Muscle layer of duodenum (tissue), 2 donors: ENCODE results near the gene C1QA.
"Not testable (repeated sequence)": the region's sequence is repeated elsewhere in the genome, so short reads cannot be mapped to it uniquely, and the experiment has no call there.

Experiments used
- H3K27ac ChIP-seq: one replicate; pipeline ENCODE4 v1.7.0; 2013; ENCODE audit warnings: mild to moderate bottlenecking, low read length
- H3K27me3 ChIP-seq: one replicate; pipeline ENCODE4 v1.7.0; 2013; ENCODE audit warnings: low read depth, mild to moderate bottlenecking, control low read depth, low read length
- H3K36me3 ChIP-seq, 2 donors: one replicate each; pipeline ENCODE4 v1.7.0; 2013; ENCODE audit warnings: low read length in 2 of 2, control low read depth in 1 of 2, mild to moderate bottlenecking in 1 of 2; ENCODE audit not compliant: insufficient read depth in 2 of 2, control insufficient read depth in 1 of 2
- H3K4me1 ChIP-seq, 2 donors: one replicate each; pipeline ENCODE4 v1.7.0; 2013; ENCODE audit warnings: low read length in 2 of 2, mild to moderate bottlenecking in 2 of 2, control low read depth in 1 of 2, moderate library complexity in 1 of 2; ENCODE audit not compliant: insufficient read depth in 2 of 2, control insufficient read depth in 1 of 2
- H3K4me3 ChIP-seq, 2 donors: one replicate each; pipeline ENCODE4 v1.7.0; 2013; ENCODE audit warnings: low read length in 2 of 2, low read depth in 1 of 2, mild to moderate bottlenecking in 1 of 2
- H3K9me3 ChIP-seq, 2 donors: one replicate each; pipeline ENCODE4 v1.7.0; 2013; ENCODE audit warnings: low read length in 2 of 2, control low read depth in 1 of 2, mild to moderate bottlenecking in 1 of 2; ENCODE audit not compliant: control insufficient read depth in 1 of 2
- donor health status: healthy.

Gene C1QA

DNA sequence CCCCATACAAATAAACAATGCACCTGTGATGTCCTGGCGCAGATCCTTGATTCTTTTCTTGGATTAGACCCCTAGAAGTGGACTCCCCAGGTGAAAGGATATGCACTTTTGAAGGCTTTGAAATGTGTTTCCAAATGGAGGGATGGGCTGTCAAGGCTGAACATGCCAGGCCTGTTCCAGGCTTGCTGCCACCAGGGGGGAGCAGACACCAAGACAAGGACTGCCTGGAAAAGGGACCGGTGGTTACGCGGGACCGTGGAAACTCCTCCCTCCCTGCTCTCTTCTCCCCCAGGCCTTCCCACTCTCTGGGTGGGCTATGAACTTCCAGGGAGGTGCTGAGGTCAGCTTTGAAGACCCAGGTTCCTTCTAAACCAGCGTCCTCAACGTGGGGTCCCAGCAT, 29.3 kb downstream of the C1QA start:
- Histone ChIP-seq H3K36me3 (no peaks in the 10 kb centered on the region), H3K9me3 (no peaks in the 10 kb centered on the region), H3K4me3 (no peak overlapping the region), H3K4me1 (no peaks in the 10 kb centered on the region), H3K27me3 (no peaks in the 10 kb centered on the region), H3K27ac (no peak overlapping the region)

DNA sequence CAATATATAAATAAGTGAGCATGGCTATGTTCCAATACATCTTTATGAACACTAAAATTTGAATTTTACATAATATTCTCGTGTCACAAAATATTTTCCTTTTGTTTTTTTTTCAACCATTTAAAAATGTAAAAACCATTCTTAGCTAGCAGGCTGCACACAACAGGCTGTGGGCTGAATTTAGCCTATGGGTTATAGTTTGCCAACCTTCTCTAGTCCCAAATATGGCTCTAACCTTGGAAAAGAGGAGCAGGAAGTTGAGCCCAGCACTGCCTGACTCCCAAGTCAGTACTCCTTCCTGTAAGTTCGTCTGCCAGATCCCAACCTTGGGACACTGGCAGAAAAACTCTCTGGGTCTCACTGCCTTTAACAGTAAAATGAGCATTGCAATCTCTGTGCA, 30.0 kb downstream of the C1QA start:
- Histone ChIP-seq H3K36me3 (no peaks in the 10 kb centered on the region), H3K4me1 (no peaks in the 10 kb centered on the region)

DNA sequence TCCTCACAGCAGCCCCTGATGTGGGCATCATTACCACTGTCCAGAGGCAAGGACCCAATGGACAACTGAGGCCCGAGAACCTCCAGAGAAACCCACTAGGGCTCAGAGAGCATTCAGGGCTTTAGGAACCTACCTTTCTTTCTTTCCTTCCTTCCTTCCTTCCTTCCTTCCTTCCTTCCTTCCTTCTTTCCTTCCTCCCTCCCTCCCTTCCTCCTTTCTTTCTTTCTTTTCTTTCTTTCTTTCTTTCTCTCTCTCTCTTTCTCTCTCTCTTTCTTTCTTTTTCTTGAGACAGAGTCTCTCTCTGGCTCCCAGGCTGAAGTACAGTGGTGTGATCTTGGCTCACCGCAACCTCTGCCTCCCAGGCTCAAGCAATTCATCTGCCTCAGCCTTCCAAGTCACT, 32.4 kb downstream of the C1QA start:
- H3K4me1 ChIP-seq, H3K36me3 ChIP-seq, H3K9me3 ChIP-seq, H3K27ac ChIP-seq, H3K4me3 ChIP-seq, H3K27me3 ChIP-seq: not testable (repeated sequence)

More for the DNA sequence above, 30.0 kb downstream of the C1QA start:
- no peaks in the 10 kb centered on the region for H3K9me3 ChIP-seq
- no peaks in the 10 kb centered on the region for H3K27me3 ChIP-seq
- H3K27ac ChIP-seq = no peak overlapping the region
- no peak overlapping the region for H3K4me3 ChIP-seq

DNA sequence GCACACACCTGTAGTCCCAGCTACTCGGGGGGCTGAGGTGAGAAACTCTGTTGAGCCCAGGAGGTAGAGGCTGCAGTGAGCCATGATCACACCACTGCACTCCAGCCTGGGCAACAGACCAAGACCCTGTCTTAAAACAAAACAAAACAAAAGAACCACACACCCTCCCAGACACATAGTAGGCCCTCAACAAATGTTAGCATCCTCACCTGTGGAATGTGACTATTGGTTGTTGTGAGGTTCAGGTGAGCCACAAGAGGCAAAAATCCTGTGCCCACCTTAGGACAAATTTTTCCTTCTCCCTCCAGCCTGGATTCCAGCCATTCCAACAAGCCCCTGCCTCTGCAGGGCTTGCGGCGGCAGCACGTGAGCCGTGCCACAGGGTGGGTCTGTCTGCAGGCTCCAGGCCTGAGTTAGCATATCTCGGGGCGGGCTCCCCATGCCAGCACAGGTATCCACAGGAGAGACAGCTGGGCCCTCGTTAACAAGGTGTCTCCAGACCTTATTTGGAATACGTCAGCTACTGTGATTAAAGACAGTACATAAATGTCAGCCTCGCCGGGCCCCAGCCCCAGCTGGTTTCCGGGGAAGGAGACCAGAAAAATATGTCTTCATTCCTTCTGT, 34.0 kb downstream of the C1QA start:
- peaks cover 5% of the 10 kb centered on the region for H3K27me3 ChIP-seq

DNA sequence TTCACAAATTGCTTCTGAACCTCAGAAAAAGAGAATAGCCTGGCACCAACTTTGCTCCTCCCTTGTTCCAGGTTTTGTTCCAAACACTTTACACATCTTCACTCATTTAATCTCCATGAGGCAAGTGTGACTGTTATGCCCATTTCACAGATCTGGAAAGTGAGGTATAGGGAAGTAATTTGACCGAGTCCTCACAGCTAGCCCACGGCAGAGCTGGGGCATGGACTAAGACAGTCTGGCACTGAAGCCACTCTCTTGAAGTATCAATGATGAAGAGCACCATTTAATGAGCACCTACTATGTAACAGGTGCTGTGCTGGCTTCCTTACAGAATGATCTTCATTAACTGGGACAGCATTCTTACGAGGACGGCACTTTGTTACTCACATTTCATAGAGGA, 35.6 kb downstream of the C1QA start:
- Histone ChIP-seq H3K4me1 (no peaks in the 10 kb centered on the region), H3K27me3 (peaks cover 5% of the 10 kb centered on the region), H3K36me3 (no peaks in the 10 kb centered on the region), H3K4me3 (no peak overlapping the region), H3K27ac (no peak overlapping the region), H3K9me3 (no peaks in the 10 kb centered on the region)

More for the DNA sequence above, 34.0 kb downstream of the C1QA start:
- Histone ChIP-seq H3K4me1 (no peaks in the 10 kb centered on the region), H3K9me3 (no peaks in the 10 kb centered on the region), H3K4me3 (no peak overlapping the region), H3K27ac (no peak overlapping the region), H3K36me3 (no peaks in the 10 kb centered on the region)

DNA sequence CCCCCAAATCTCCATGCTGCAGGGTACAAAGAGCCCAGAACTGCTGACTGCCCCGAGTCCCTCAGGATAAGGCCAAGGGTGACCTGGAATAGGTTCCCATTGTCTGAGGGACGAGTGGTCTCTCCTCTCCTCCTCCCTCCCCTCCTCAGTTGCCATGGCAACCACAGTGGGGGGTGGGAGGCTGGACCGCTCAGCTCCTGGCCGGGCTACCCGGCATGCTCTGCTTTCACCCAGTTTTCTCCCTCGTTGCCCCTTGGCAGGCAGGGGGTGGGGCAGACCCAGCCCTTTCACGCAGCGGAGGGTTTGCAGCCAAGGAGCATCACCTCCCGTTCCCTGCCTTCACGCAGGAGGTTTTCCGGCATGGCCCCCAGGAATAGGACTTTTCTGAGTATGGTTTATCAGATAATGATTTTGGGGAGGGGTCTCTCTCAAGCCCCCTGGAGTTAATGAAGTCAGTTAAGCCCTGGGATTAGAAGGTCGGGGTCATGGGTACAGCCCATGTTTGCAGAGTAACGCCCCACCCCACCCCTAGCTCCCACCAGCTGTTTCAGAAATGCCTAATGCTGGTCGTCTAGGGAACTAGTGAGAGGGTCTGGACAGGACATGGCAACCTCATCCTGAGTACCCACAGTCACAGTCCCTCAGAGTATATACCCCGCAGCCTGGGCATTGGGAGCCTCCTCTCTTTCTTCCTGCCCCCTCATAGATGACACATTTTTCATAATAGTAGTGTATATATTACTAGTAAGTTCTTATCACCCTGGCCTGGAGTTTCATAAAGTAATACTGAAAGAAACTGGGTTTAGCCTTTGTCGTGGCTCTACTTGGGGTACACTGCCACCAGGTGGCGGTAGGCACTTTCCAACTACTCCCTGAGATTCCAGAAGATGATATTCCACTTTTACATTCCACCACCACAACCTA, 37.3 kb downstream of the C1QA start:
- no peaks in the 10 kb centered on the region for H3K9me3 ChIP-seq
- H3K4me3 ChIP-seq = no peak overlapping the region
- no peaks in the 10 kb centered on the region for H3K4me1 ChIP-seq
- H3K27me3 ChIP-seq = peaks cover 5% of the 10 kb centered on the region
- H3K36me3 ChIP-seq = no peaks in the 10 kb centered on the region
- H3K27ac ChIP-seq = no peak overlapping the region

DNA sequence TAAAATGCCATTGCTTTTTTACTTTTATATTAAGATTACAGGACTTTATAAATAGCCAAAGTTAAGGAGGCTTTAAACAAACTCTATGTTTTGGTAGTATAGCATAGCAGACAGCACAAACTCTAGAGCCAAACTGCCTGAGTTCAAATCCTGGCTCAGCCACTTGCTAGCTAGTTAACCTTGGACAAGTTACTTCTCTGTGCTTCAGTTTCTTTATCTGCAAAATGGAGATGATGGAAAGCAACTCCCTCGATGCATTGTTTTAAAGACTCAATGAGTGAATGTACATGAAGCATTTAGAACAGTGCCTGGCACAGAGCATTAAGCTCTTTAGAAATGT, 38.0 kb downstream of the C1QA start:
- no peak overlapping the region for H3K4me3 ChIP-seq
- H3K27me3 ChIP-seq = peaks cover 5% of the 10 kb centered on the region
- no peaks in the 10 kb centered on the region for H3K4me1 ChIP-seq

DNA sequence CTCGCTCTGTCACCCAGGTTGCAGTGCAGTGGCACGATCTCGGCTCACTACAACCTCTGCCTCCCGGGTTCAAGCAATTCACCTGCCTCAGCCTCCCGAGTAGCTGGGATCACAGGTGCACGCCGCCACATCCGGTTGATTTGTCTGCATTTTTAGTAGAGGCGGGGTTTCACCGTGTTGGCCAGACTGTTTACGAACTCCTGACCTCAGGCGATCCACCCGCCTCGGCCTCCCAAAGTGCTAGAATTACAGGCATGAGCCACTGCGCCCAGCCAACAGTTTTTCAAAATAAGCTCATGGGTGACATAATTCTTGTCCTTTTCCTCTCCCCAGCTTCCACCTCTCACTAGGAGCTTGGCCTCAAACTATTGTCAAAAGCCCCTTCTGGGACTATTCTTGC, 39.7 kb downstream of the C1QA start:
- H3K9me3 ChIP-seq, H3K36me3 ChIP-seq, H3K27me3 ChIP-seq, H3K4me3 ChIP-seq, H3K4me1 ChIP-seq, H3K27ac ChIP-seq: not testable (repeated sequence)

More for the DNA sequence above, 38.0 kb downstream of the C1QA start:
- H3K9me3 ChIP-seq = no peaks in the 10 kb centered on the region
- H3K27ac ChIP-seq = no peak overlapping the region
- H3K36me3 ChIP-seq = no peaks in the 10 kb centered on the region

DNA sequence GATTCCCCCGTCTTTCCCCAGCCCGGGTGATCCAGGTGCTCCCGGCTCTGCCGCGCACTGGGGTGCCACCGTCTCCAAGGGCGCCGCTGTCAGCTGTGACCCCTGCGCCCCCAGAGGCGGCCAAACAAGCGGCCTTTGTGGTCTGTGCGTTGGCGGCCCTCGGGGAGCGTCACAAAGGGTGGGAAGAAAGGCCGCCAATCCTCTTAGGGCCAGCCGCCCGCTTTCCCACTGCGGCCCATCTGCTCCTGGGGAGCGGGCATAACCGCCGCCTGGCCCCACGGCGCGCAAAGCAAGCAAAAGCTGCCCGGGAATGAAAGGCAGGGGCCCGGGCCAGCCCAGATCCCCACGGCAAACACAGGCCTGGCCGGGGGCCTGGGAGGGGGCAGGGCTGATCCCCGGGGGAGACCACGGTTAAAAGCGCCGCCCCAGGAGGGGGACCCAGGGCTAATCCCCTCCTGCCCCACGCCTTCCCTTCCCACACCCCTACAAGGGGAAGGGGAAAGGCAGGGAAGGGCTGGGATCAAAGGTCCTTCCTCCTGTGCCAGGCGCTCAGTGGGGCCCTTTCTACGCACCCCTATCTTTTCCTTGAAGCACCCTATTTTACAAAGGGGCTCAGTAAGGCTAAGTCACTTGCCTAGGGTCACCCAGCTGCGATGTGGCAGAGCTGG, 40.6 kb downstream of the C1QA start:
- Histone ChIP-seq H3K4me1 (no peaks in the 10 kb centered on the region), H3K4me3 (no peak overlapping the region), H3K36me3 (no peaks in the 10 kb centered on the region), H3K27me3 (peaks cover 5% of the 10 kb centered on the region), H3K9me3 (no peaks in the 10 kb centered on the region), H3K27ac (no peak overlapping the region)

DNA sequence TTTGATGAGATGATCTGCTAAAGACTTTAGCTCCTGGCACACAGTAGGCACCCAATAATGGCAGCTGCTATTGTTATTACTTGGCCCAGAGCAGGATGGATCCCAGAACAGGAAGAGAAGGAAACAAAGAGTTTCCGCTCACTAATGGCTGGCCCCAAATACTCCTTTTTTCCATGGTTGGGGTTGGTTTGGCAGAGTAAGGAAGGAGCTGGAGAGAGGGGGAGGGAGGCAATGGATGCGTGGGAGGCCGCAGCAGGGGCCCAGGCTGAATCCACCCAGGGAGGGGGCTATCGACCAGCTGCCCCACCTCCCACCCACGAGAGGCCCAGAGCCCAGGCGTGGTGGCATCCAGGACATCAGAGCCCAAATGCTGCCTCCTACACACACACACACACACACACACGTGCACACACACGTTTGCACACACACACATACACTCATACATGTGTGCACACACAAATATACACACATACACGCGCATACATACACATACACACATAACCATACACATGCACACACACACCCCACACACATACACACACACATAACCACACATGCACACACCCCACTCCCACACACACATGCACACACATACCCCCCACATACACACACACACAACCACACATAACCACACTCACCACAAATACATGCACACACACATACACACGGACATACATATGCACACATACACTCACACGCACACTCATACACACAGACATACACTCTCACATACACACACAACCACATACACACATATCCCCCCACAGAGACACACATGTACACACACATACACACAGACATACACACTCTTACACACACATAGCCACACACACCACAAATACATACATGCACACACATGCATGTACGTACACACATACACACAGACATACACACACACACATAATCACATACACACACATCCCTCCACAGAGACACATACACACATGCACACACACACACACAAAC, 41.8 kb downstream of the C1QA start:
- H3K27me3 ChIP-seq = peaks cover 5% of the 10 kb centered on the region
- no peak overlapping the region for H3K27ac ChIP-seq
- H3K36me3 ChIP-seq = no peaks in the 10 kb centered on the region
- H3K4me3 ChIP-seq = no peak overlapping the region
- no peaks in the 10 kb centered on the region for H3K4me1 ChIP-seq
- H3K9me3 ChIP-seq = no peaks in the 10 kb centered on the region

DNA sequence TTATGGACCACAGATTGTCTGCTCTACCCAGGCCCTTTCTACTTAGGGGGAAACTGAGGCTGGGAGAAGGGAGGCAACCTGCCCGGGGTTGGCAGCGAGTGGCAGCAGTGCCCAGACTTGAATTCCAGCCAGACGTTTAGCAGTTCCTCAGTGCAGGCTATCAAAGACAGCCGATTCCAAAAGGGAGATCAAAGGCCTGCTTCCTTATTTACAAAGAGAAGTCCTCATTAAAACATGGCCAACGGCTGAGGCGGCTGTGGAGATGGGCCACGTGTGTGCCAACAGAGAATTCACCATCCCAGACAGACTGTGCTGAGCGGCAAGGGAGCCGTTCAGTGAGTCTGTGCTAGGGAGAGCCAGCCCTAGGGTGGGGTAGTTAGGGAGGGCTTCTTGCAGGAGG, 44.3 kb downstream of the C1QA start:
- Histone ChIP-seq H3K36me3 (no peaks in the 10 kb centered on the region), H3K27me3 (no peaks in the 10 kb centered on the region)

More for the DNA sequence above, 44.3 kb downstream of the C1QA start:
- no peaks in the 10 kb centered on the region for H3K9me3 ChIP-seq
- no peak overlapping the region for H3K27ac ChIP-seq
- peaks cover 0 to 2% of the 10 kb centered on the region in 2 donors for H3K4me1 ChIP-seq
- no peak overlapping the region for H3K4me3 ChIP-seq
